ENCODE measurements around the gene WRAP73.
"Not testable (repeated sequence)": the region's sequence is repeated elsewhere in the genome, so short reads cannot be mapped to it uniquely, and the experiment has no call there.

Gene WRAP73

GRCh38 chr1:3623441-3624199 lies 26.3 kb downstream of the WRAP73 start:
- DNase-seq (ENCODE audit: insufficient read length) (no peak), FAIRE-seq (no peak)
- TF ChIP-seq TAF1 (IDR thresholded peaks at IDR 0.05; ENCODE audit: borderline replicate concordance, low read depth, low read length) (no peak), POLR2A (IDR thresholded peaks at IDR 0.05; ENCODE audit: low read depth, low read length) (no peak), POLR2AphosphoS5 (IDR thresholded peaks at IDR 0.05; ENCODE audit: low read depth, low read length) (no peak)

GRCh38 chr1:3622102-3622501 lies 27.8 kb downstream of the WRAP73 start:
- not testable (repeated sequence) for DNase-seq (ENCODE audit: insufficient read length); FAIRE-seq

GRCh38 chr1:3621151-3621671 lies 28.7 kb downstream of the WRAP73 start:
- FAIRE-seq; DNase-seq (ENCODE audit: insufficient read length): not testable (repeated sequence)

GRCh38 chr1:3620708-3621107 lies 29.2 kb downstream of the WRAP73 start:
- no peak for FAIRE-seq
- TF ChIP-seq TAF1 (IDR thresholded peaks at IDR 0.05; ENCODE audit: borderline replicate concordance, low read depth, low read length) (no peak), POLR2A (IDR thresholded peaks at IDR 0.05; ENCODE audit: low read depth, low read length) (no peak), POLR2AphosphoS5 (IDR thresholded peaks at IDR 0.05; ENCODE audit: low read depth, low read length) (no peak)
- DNase-seq (ENCODE audit: insufficient read length), result no peak

- peak; percentile 80 for FAIRE-seq
- TF ChIP-seq POLR2A (IDR thresholded peaks at IDR 0.05; ENCODE audit: low read depth, low read length), result no peak
- no peak for TF ChIP-seq POLR2AphosphoS5 (IDR thresholded peaks at IDR 0.05; ENCODE audit: low read depth, low read length)
- TF ChIP-seq TAF1 (IDR thresholded peaks at IDR 0.05; ENCODE audit: borderline replicate concordance, low read depth, low read length), result no peak
- DNase-seq (ENCODE audit: insufficient read length), result peak; percentile 68
These were observed 30.8 kb downstream of the WRAP73 start for GRCh38 chr1:3618881-3619671.

- FAIRE-seq, result no peak
- no peak for DNase-seq (ENCODE audit: insufficient read length)
- TF ChIP-seq TAF1 (IDR thresholded peaks at IDR 0.05; ENCODE audit: borderline replicate concordance, low read depth, low read length), result no peak
- no peak for TF ChIP-seq POLR2A (IDR thresholded peaks at IDR 0.05; ENCODE audit: low read depth, low read length)
- no peak for TF ChIP-seq POLR2AphosphoS5 (IDR thresholded peaks at IDR 0.05; ENCODE audit: low read depth, low read length)
These were observed 31.4 kb downstream of the WRAP73 start for GRCh38 chr1:3618531-3618880.

- no peak for FAIRE-seq
- TF ChIP-seq POLR2A (IDR thresholded peaks at IDR 0.05; ENCODE audit: low read depth, low read length) (no peak), POLR2AphosphoS5 (IDR thresholded peaks at IDR 0.05; ENCODE audit: low read depth, low read length) (no peak), TAF1 (IDR thresholded peaks at IDR 0.05; ENCODE audit: borderline replicate concordance, low read depth, low read length) (no peak)
These were observed 32.0 kb downstream of the WRAP73 start for GRCh38 chr1:3617806-3618345.

GRCh38 chr1:3616861-3617260 lies 33.0 kb downstream of the WRAP73 start:
- no peak for DNase-seq (ENCODE audit: insufficient read length)
- no peak for FAIRE-seq
- TF ChIP-seq POLR2AphosphoS5 (IDR thresholded peaks at IDR 0.05; ENCODE audit: low read depth, low read length) (no peak), TAF1 (IDR thresholded peaks at IDR 0.05; ENCODE audit: borderline replicate concordance, low read depth, low read length) (no peak), POLR2A (IDR thresholded peaks at IDR 0.05; ENCODE audit: low read depth, low read length) (no peak)

More at GRCh38 chr1:3617806-3618345, 32.0 kb downstream of the WRAP73 start:
- DNase-seq (ENCODE audit: insufficient read length), result no peak

- TF ChIP-seq TAF1 (IDR thresholded peaks at IDR 0.05; ENCODE audit: borderline replicate concordance, low read depth, low read length), result no peak
- TF ChIP-seq POLR2AphosphoS5 (IDR thresholded peaks at IDR 0.05; ENCODE audit: low read depth, low read length), result no peak
- TF ChIP-seq POLR2A (IDR thresholded peaks at IDR 0.05; ENCODE audit: low read depth, low read length), result no peak
- no peak for FAIRE-seq
- DNase-seq (ENCODE audit: insufficient read length), result no peak
These were observed 34.9 kb downstream of the WRAP73 start for GRCh38 chr1:3614755-3615742.

- DNase-seq (ENCODE audit: insufficient read length) (no peak), FAIRE-seq (no peak)
- TF ChIP-seq POLR2AphosphoS5 (IDR thresholded peaks at IDR 0.05; ENCODE audit: low read depth, low read length), result no peak
- no peak for TF ChIP-seq TAF1 (IDR thresholded peaks at IDR 0.05; ENCODE audit: borderline replicate concordance, low read depth, low read length)
- TF ChIP-seq POLR2A (IDR thresholded peaks at IDR 0.05; ENCODE audit: low read depth, low read length), result no peak
These were observed 37.8 kb downstream of the WRAP73 start for GRCh38 chr1:3612123-3612522.
